Liver (tissue), 3 donors: Measurements from ENCODE around the gene SWT1.

Experiments used
- HNF4G ChIP-seq: IDR thresholded peaks from 2 replicates; pipeline ENCODE4 v1.6.1; 2016; ENCODE audit warnings: antibody characterized with exemption
- JUND ChIP-seq, 2 donors: IDR thresholded peaks; 2 replicates each; pipeline ENCODE4 v1.6.1; 2016; ENCODE audit warnings: antibody characterized with exemption in 2 of 2
- RAD21 ChIP-seq, 2 donors: IDR thresholded peaks; 2 replicates each; pipeline ENCODE4 v1.6.1; 2016; ENCODE audit warnings: antibody characterized with exemption in 2 of 2, mild to moderate bottlenecking in 2 of 2
- RXRA ChIP-seq, 2 donors: IDR thresholded peaks; 2 replicates each; pipeline ENCODE4 v1.6.1; 2017 to 2018; ENCODE audit warnings: antibody characterized with exemption in 2 of 2, mild to moderate bottlenecking in 1 of 2
- SP1 ChIP-seq: IDR thresholded peaks from 2 replicates; pipeline ENCODE4 v1.6.1; 2018; ENCODE audit warnings: antibody characterized with exemption, mild to moderate bottlenecking
- TF ChIP-seq, protein P1 (sequence below): fragments of 150-350 bp; IDR thresholded peaks from 2 replicates; pipeline ENCODE4 v1.5.1; 2017; ENCODE audit warnings: improper control_type of control experiment, low read depth, low read length; ENCODE audit not compliant: missing input control
- TF ChIP-seq, protein P2 (sequence below): IDR thresholded peaks from 2 replicates; pipeline ENCODE4 v1.6.1; 2016; ENCODE audit warnings: antibody characterized with exemption, mild to moderate bottlenecking
- donor health status: healthy.
- donor health status: healthy.

DNA sequence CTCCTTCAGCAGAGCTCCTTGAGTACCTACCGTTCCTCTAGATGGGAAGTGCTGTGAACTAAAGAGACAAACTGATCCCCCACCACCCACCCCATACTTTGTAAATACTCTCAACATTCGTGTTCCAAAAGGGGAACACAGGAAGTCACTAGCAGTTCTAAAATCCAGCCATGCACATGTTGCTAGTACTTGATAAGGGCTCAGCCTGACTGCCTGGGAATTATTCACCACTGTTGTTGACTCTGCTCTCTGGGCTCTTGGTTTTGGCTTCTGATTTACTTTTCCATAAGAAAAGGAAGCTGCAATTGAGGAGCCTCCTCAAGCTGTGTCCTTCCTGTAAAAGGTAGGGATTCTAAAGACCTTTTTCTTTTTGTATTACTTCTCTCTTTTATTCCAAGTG is 92.6 kb downstream of the SWT1 start:
- TF ChIP-seq, protein P1, sequence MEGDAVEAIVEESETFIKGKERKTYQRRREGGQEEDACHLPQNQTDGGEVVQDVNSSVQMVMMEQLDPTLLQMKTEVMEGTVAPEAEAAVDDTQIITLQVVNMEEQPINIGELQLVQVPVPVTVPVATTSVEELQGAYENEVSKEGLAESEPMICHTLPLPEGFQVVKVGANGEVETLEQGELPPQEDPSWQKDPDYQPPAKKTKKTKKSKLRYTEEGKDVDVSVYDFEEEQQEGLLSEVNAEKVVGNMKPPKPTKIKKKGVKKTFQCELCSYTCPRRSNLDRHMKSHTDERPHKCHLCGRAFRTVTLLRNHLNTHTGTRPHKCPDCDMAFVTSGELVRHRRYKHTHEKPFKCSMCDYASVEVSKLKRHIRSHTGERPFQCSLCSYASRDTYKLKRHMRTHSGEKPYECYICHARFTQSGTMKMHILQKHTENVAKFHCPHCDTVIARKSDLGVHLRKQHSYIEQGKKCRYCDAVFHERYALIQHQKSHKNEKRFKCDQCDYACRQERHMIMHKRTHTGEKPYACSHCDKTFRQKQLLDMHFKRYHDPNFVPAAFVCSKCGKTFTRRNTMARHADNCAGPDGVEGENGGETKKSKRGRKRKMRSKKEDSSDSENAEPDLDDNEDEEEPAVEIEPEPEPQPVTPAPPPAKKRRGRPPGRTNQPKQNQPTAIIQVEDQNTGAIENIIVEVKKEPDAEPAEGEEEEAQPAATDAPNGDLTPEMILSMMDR, result no peak
- no peak for TF ChIP-seq HNF4G
- TF ChIP-seq, protein P2, sequence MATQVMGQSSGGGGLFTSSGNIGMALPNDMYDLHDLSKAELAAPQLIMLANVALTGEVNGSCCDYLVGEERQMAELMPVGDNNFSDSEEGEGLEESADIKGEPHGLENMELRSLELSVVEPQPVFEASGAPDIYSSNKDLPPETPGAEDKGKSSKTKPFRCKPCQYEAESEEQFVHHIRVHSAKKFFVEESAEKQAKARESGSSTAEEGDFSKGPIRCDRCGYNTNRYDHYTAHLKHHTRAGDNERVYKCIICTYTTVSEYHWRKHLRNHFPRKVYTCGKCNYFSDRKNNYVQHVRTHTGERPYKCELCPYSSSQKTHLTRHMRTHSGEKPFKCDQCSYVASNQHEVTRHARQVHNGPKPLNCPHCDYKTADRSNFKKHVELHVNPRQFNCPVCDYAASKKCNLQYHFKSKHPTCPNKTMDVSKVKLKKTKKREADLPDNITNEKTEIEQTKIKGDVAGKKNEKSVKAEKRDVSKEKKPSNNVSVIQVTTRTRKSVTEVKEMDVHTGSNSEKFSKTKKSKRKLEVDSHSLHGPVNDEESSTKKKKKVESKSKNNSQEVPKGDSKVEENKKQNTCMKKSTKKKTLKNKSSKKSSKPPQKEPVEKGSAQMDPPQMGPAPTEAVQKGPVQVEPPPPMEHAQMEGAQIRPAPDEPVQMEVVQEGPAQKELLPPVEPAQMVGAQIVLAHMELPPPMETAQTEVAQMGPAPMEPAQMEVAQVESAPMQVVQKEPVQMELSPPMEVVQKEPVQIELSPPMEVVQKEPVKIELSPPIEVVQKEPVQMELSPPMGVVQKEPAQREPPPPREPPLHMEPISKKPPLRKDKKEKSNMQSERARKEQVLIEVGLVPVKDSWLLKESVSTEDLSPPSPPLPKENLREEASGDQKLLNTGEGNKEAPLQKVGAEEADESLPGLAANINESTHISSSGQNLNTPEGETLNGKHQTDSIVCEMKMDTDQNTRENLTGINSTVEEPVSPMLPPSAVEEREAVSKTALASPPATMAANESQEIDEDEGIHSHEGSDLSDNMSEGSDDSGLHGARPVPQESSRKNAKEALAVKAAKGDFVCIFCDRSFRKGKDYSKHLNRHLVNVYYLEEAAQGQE, result no peak
- no peak for TF ChIP-seq SP1
- TF ChIP-seq RXRA (IDR thresholded peaks at IDR 0.05), result no peak
- TF ChIP-seq RAD21 (IDR thresholded peaks at IDR 0.05), result no peak
- no peak for TF ChIP-seq JUND (IDR thresholded peaks at IDR 0.05)
